ENCODE measurements around the gene ZNF654. TPM values are rescaled to one million over a fixed set of nuclear protein-coding genes. Genes with fewer than 3 reads are reported as not detected.
"Not testable (repeated sequence)": the region's sequence is repeated elsewhere in the genome, so short reads cannot be mapped to it uniquely, and the experiment has no call there.

ZNF654 gene
- polyA plus RNA-seq, 1 experiment = 6.7 TPM

- CTCF ChIA-PET = interaction anchor here (0.6 to 2.5 kb wide), 12 partner anchors 12 to 920 kb away, joined by 3 to 50 read pairs (median 4); no protein-coding TSS in a partner anchor
- no peaks in the 10 kb centered on the region for H3K27me3 ChIP-seq (ENCODE audit: control insufficient read depth, insufficient read depth, low read length)
- POLR2A ChIA-PET = interaction anchor here (0.6 kb wide), 1 partner anchor 851 kb away, joined by 4 read pairs; no protein-coding TSS in a partner anchor
- H3K27ac ChIP-seq (ENCODE audit: low read depth, low read length) = no peak overlapping the region
- peak; percentile 30 for DNase-seq (ENCODE audit: low read depth, low spot score)
- no peak overlapping the region for H3K4me3 ChIP-seq (ENCODE audit: low read depth, low read length)
- H3K9me3 ChIP-seq (ENCODE audit: control insufficient read depth, insufficient read depth, low read length) = no peaks in the 10 kb centered on the region
- peak; percentile 66 for TF ChIP-seq CTCF (IDR thresholded peaks at IDR 0.05; ENCODE audit: low read depth, low read length)
These were observed 121.4 kb downstream of the ZNF654 start for GRCh38 chr3:88180398-88180999.

- DNase-seq (ENCODE audit: low read depth, low spot score); H3K27ac ChIP-seq (ENCODE audit: low read depth, low read length); POLR2A ChIA-PET; H3K9me3 ChIP-seq (ENCODE audit: control insufficient read depth, insufficient read depth, low read length); H3K27me3 ChIP-seq (ENCODE audit: control insufficient read depth, insufficient read depth, low read length); H3K4me3 ChIP-seq (ENCODE audit: low read depth, low read length): not testable (repeated sequence)
- CTCF ChIA-PET = interaction anchor here (0.7 to 2.3 kb wide), 4 partner anchors 69 to 887 kb away, joined by 3 to 7 read pairs (median 4); no protein-coding TSS in a partner anchor
These were observed 123.3 kb downstream of the ZNF654 start for GRCh38 chr3:88182165-88182918.

DNA sequence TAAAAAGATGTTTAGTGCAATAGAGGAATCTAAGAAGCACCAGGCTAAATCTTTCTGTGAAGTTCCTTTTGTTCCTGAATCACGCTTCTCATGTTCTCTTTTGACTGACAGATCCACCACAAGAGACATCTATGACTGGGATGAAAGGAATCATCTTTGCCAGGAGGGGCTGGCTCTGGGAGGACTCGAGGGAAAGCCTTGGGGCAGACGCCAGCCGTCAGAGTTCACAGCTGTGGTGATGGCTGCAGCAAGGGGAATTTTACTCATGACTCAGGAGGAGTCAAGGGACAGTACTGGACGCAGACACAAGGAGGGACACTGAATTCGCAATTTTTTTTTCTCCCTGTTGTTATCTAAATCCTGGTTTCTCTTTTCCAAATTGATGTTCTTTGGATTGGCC lies 129.4 kb downstream of the ZNF654 start:
- no peak for DNase-seq (ENCODE audit: low read depth, low spot score)
- no peaks in the 10 kb centered on the region for H3K9me3 ChIP-seq (ENCODE audit: control insufficient read depth, insufficient read depth, low read length)
- ChIA-PET CTCF (no interaction called here), POLR2A (no interaction called here)
- no peaks in the 10 kb centered on the region for H3K27me3 ChIP-seq (ENCODE audit: control insufficient read depth, insufficient read depth, low read length)
- H3K4me3 ChIP-seq (ENCODE audit: low read depth, low read length) = no peak overlapping the region
- no peak for TF ChIP-seq CTCF (IDR thresholded peaks at IDR 0.05; ENCODE audit: low read depth, low read length)
- no peak overlapping the region for H3K27ac ChIP-seq (ENCODE audit: low read depth, low read length)

GRCh38 chr3:88189361-88189810 lies 130.3 kb downstream of the ZNF654 start:
- H3K27me3 ChIP-seq (ENCODE audit: control insufficient read depth, insufficient read depth, low read length) = no peaks in the 10 kb centered on the region
- DNase-seq (ENCODE audit: low read depth, low spot score) = no peak
- H3K4me3 ChIP-seq (ENCODE audit: low read depth, low read length) = no peak overlapping the region
- ChIA-PET CTCF (interaction anchor here (0.6 to 1.1 kb wide), 3 partner anchors 8 to 15 kb away, joined by 3 to 5 read pairs (median 3); no protein-coding TSS in a partner anchor), POLR2A (no interaction called here)
- H3K27ac ChIP-seq (ENCODE audit: low read depth, low read length) = no peak overlapping the region
- no peaks in the 10 kb centered on the region for H3K9me3 ChIP-seq (ENCODE audit: control insufficient read depth, insufficient read depth, low read length)
- no peak for TF ChIP-seq CTCF (IDR thresholded peaks at IDR 0.05; ENCODE audit: low read depth, low read length)

GRCh38 chr3:88191872-88192409 lies 132.9 kb downstream of the ZNF654 start:
- Histone ChIP-seq H3K9me3 (ENCODE audit: control insufficient read depth, insufficient read depth, low read length) (no peaks in the 10 kb centered on the region), H3K27ac (ENCODE audit: low read depth, low read length) (no peak overlapping the region), H3K27me3 (ENCODE audit: control insufficient read depth, insufficient read depth, low read length) (no peaks in the 10 kb centered on the region), H3K4me3 (ENCODE audit: low read depth, low read length) (no peak overlapping the region)
- ChIA-PET CTCF (no interaction called here), POLR2A (no interaction called here)
- no peak for TF ChIP-seq CTCF (IDR thresholded peaks at IDR 0.05; ENCODE audit: low read depth, low read length)
- no peak for DNase-seq (ENCODE audit: low read depth, low spot score)

Measured in AG04450 (cell line).